Activated CD8-positive, alpha-beta T cell treated with anti-CD3 and anti-CD28 coated beads, Interleukin-2, amount 10 ng/mL, durations not matched to agents 7 days and 5 days (primary cell): ENCODE data around the gene KRT31. TPM values are rescaled to one million over a fixed set of nuclear protein-coding genes. Genes with fewer than 3 reads are reported as not detected.
"Not testable (repeated sequence)": the region's sequence is repeated elsewhere in the genome, so short reads cannot be mapped to it uniquely, and the experiment has no call there.

ENCODE experiments used
- ATAC-seq: fragments of 150-1000 bp; cut with Tn5 transposase; one replicate; pipeline ENCODE4 v1.10.0; 2021; ENCODE audit warnings: moderate library complexity
- CTCF ChIA-PET: fragments of 350-600 bp; sonication (Branson Sonifier 250); formaldehyde crosslinking; loops from one replicate; lab custom pipeline; 2021; ENCODE audit warnings: antibody characterized with exemption; lab: Charles Lee
- POLR2A ChIA-PET: fragments of 350-600 bp; sonication (Branson Sonifier 250); formaldehyde crosslinking; loops from one replicate; lab custom pipeline; 2021; ENCODE audit warnings: antibody characterized with exemption; lab: Charles Lee
- DNase-seq: peaks from one replicate; pipeline ENCODE4 v3.0.0-alpha.2; 2020
- H3K27ac Mint-ChIP-seq: one replicate; pipeline ENCODE4 v1.8.0; 2021; ENCODE audit warnings: mild to moderate bottlenecking, mixed read lengths
- H3K27me3 Mint-ChIP-seq: one replicate; pipeline ENCODE4 v1.8.0; 2021; ENCODE audit warnings: low read depth, mixed read lengths
- H3K36me3 Mint-ChIP-seq: one replicate; pipeline ENCODE4 v1.8.0; 2021; ENCODE audit warnings: low read depth, mixed read lengths
- H3K4me1 Mint-ChIP-seq: one replicate; pipeline ENCODE4 v1.8.0; 2021; ENCODE audit warnings: low read depth, mixed read lengths
- H3K4me3 Mint-ChIP-seq: one replicate; pipeline ENCODE4 v1.8.0; 2021; ENCODE audit warnings: mild to moderate bottlenecking, mixed read lengths
- H3K9me3 Mint-ChIP-seq: one replicate; pipeline ENCODE4 v1.8.0; 2022; ENCODE audit warnings: mixed read lengths; ENCODE audit not compliant: insufficient read depth
- total RNA-seq, 2 experiments: library from RNA; stranded (reverse); gene quantifications; one replicate each; pipeline ENCODE4 v1.2.3, GENCODE V29; 2021

The KRT31 gene
- total RNA-seq, 2 experiments from 2014 or later: not detected

DNA sequence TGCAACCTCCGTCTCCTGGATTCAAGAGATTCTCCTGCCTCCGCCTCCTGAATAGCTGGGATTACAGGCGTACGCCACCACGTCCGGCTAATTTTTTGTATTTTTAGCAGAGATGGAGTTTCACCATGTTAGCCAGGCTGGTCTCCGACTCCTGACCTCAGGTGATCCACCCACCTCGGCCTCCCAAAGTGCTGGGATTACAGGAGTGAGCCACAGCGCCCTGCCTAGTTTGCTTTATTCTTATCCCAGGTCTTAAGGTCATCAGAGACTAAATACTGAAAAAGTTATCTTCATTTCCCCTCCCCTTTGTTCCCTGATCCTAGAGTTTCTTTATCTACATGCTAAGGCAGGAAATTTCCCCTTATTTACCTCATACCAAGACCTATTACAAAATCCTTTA lies 33.0 kb upstream of the KRT31 start:
- H3K27ac Mint-ChIP-seq, H3K27me3 Mint-ChIP-seq, POLR2A ChIA-PET, H3K4me3 Mint-ChIP-seq, CTCF ChIA-PET, DNase-seq, H3K9me3 Mint-ChIP-seq, H3K4me1 Mint-ChIP-seq, ATAC-seq, H3K36me3 Mint-ChIP-seq: not testable (repeated sequence)

DNA sequence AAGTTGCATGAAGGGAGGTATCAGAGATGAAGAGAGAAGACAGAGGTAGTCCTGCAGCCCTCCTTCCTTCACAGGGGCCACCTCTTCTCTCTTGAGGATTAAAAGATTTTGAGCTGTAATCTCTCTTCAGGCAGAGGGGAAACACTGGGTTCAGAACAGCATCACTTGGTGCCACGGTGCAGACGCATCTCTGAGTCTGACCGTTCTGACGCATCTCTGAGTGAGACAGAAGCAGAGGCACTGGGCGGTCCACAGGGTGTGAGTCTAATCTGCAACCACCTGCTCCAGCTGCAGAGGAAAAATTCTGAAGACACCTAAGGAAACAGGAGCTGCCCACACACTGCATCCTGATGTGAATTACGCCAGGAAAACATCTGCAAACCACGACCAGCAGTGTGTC lies 32.3 kb upstream of the KRT31 start:
- Mint-ChIP-seq H3K4me1 (no peaks in the 10 kb centered on the region), H3K4me3 (no peak overlapping the region), H3K9me3 (no peaks in the 10 kb centered on the region), H3K27me3 (peaks cover 4% of the 10 kb centered on the region), H3K36me3 (no peaks in the 10 kb centered on the region), H3K27ac (no peak overlapping the region)
- ChIA-PET CTCF (no interaction called here), POLR2A (no interaction called here)
- ATAC-seq (no peak), DNase-seq (no peak)

DNA sequence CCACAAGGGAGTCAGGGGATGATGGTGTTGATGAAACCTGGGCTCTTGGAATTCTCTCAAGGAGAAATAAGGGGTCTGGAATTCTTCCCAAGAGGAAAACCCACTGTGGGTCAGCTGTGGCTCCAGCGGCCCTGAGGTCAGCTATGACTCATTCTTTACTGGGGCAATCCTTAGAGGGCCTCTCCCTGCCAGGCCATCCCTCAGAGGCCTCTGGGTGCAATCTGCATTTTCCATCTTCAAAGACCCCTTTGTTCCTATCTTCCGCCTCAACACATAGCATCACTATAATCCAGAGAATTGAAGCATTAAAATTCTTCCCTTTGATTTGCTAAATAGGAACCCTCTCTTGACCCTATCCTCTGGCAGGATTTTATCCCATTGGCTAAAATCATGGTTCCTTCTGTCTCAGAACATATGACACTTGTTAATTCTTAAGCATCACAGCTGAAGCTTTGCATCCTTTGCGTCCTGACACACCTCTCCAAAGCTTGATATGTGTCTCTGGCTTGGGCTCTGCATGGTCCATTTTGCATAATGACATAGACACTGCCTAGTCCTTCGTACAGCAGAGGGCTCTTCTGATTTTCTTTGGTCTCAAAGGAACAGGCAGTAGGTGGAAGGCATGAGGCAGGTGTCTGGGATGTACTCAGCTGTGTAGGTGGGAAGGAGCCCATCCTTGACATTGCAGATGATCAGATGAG lies 31.3 kb upstream of the KRT31 start:
- CTCF ChIA-PET: interaction anchor here (1.0 kb wide), 1 partner anchor 11 kb away, joined by 3 read pairs; no protein-coding TSS in a partner anchor
- Mint-ChIP-seq H3K27ac (no peak overlapping the region), H3K27me3 (peaks cover 4% of the 10 kb centered on the region), H3K9me3 (no peaks in the 10 kb centered on the region), H3K4me3 (no peak overlapping the region), H3K4me1 (no peaks in the 10 kb centered on the region), H3K36me3 (no peaks in the 10 kb centered on the region)
- ATAC-seq (no peak), DNase-seq (no peak)
- POLR2A ChIA-PET: no interaction called here

DNA sequence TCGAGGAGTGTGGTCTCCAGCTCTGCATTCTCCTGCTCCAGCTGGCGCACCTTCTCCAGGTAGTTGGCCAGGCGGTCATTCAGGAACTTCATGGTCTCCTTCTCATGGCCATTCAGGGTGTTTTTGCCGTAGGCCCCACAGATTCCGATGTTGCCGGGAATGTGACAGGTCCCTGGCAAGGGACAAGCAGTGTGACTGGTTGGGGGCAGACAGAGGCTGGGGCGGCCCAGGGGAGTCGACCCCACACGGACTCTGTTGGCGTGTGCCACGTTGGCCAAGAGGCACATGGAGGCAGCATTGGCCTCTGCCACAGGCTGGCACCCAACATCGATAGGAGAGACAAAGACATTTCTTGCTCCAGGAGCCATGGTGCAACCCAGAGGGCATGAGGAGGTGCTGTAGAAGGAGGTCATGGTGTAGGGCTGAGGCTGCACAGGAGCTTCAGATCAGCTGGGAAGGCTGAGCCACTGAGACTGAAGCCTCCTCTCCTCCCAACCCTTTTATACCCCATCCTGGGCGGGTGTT lies 26.8 kb upstream of the KRT31 start, which contains the start of gene KRT37:
TSS of gene KRT37 (minus strand) at position 475 of the 525 bp plus-strand sequence. CDS start at position 413, 62 bp downstream.
- Mint-ChIP-seq H3K4me1 (no peaks in the 10 kb centered on the region), H3K4me3 (no peak within 1 kb of the TSS), H3K36me3 (no peaks in the 10 kb centered on the region), H3K9me3 (no peaks in the 10 kb centered on the region), H3K27me3 (no peaks in the 10 kb centered on the region), H3K27ac (no peak within 1 kb of the TSS)
- CTCF ChIA-PET: no interaction called here
- ATAC-seq (no peak), DNase-seq (no peak)
- POLR2A ChIA-PET: no interaction called here

DNA sequence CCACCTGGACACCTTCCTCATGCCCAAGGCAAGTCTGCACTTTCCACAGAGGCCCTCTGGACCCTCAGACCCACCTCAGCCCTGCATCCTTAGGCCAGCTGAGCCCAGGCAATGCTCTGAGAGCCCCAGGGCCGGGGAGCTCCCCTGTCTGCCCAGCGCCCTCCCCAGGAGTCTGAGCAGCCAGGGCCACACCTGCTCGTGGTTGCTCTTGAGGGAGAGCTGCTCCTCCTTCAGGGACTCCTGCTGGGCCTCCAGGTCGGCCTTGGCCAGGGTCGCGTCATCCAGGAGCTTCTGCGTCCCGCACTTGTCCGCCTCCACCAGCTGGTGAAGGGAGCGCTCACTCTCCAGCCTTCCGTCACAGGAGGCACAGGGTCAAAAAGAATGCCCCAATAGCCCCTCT lies 25.2 kb upstream of the KRT31 start:
- H3K4me1 Mint-ChIP-seq, H3K9me3 Mint-ChIP-seq, H3K27ac Mint-ChIP-seq, ATAC-seq, H3K36me3 Mint-ChIP-seq, POLR2A ChIA-PET, CTCF ChIA-PET, H3K27me3 Mint-ChIP-seq, H3K4me3 Mint-ChIP-seq, DNase-seq: not testable (repeated sequence)

DNA sequence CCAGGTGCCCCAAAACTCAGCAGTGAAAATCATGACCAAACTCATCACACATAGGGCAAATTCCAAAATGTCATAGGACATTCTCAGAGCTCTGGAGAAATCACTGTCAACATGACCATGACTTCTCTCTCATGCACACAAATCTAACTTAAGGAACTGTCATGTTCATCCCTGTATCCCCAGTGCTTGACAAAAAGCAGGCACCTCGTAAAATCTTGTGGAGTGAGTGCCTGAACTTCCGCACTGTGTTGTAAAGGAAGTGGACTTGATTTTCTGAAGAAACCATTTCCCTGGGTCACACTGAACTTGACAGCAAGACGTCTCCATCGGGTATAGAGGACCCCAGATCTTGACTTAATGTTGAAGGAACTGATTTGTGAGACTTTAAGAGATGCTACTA lies 24.2 kb upstream of the KRT31 start:
- CTCF ChIA-PET: no interaction called here
- Mint-ChIP-seq H3K9me3 (no peaks in the 10 kb centered on the region), H3K4me1 (no peaks in the 10 kb centered on the region), H3K27me3 (no peaks in the 10 kb centered on the region), H3K36me3 (no peaks in the 10 kb centered on the region), H3K27ac (no peak overlapping the region), H3K4me3 (no peak overlapping the region)
- ATAC-seq: no peak
- POLR2A ChIA-PET: no interaction called here
- no peak for DNase-seq

DNA sequence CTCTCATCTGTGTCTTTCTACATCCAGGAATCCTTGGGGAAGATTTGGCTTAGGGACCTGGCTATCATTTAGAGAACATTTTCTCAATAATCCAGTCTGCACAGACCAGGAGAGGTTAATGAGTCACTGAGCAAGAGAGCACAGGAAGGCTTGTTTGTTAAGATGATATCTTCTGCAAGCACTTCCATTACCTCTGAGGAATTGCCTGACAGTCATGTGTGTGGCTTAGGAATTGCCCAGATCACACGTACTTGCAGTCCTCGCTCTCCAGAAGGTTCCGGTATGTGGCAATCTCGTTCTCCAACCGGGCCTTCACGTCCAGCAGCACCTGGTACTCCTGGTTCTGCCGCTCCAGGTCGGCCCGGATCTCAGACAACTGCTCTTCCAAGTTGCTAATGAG lies 23.7 kb upstream of the KRT31 start:
- Mint-ChIP-seq H3K27ac (no peak overlapping the region), H3K36me3 (no peaks in the 10 kb centered on the region), H3K27me3 (no peaks in the 10 kb centered on the region), H3K4me3 (no peak overlapping the region), H3K4me1 (no peaks in the 10 kb centered on the region), H3K9me3 (no peaks in the 10 kb centered on the region)
- DNase-seq (no peak), ATAC-seq (no peak)
- POLR2A ChIA-PET: no interaction called here
- CTCF ChIA-PET: no interaction called here

DNA sequence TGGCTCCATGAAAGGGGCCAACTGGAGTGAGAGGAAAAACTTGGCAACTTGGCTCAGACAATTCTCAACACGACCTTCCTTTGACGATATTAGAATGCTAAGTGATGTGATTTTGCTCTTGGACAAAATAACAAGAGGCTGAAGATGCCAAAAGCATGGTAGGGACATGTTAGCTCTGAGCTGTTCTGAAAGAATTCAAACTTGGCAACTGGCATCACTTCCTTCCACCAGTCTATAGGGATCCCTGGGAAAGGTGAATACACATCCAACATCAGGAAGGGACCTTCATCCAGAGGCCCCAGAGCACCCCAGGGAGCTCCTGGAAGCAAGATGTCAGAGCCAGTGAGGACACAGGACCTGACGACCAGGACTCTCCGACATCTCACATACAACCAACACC lies 22.7 kb upstream of the KRT31 start:
- Mint-ChIP-seq H3K27me3 (no peaks in the 10 kb centered on the region), H3K4me3 (no peak overlapping the region), H3K9me3 (no peaks in the 10 kb centered on the region), H3K4me1 (no peaks in the 10 kb centered on the region), H3K27ac (no peak overlapping the region), H3K36me3 (no peaks in the 10 kb centered on the region)
- ChIA-PET POLR2A (no interaction called here), CTCF (no interaction called here)
- ATAC-seq: no peak
- DNase-seq: no peak

DNA sequence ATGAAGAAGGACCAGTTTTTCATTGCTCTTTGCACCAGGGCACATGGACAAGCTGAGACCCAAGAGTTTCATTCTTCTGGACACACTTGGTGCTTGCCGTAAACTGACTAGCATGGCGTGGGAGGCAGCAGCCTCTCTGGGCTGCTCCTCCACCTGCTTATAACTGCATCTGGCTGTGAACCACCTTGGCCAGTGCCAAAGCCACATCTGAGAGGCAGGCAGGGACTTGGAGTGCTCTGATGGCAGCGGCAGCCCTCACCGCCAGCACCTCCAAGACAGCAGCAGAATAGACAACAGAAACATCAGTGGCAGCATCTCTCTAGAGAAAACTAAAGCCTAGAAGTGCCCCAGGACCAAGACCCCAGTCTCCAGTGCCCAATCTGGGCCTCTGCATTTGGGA lies 22.3 kb upstream of the KRT31 start:
- Mint-ChIP-seq H3K27me3 (no peaks in the 10 kb centered on the region), H3K36me3 (no peaks in the 10 kb centered on the region), H3K9me3 (no peaks in the 10 kb centered on the region), H3K27ac (no peak overlapping the region), H3K4me1 (no peaks in the 10 kb centered on the region), H3K4me3 (no peak overlapping the region)
- ATAC-seq (no peak), DNase-seq (no peak)
- ChIA-PET CTCF (no interaction called here), POLR2A (no interaction called here)

DNA sequence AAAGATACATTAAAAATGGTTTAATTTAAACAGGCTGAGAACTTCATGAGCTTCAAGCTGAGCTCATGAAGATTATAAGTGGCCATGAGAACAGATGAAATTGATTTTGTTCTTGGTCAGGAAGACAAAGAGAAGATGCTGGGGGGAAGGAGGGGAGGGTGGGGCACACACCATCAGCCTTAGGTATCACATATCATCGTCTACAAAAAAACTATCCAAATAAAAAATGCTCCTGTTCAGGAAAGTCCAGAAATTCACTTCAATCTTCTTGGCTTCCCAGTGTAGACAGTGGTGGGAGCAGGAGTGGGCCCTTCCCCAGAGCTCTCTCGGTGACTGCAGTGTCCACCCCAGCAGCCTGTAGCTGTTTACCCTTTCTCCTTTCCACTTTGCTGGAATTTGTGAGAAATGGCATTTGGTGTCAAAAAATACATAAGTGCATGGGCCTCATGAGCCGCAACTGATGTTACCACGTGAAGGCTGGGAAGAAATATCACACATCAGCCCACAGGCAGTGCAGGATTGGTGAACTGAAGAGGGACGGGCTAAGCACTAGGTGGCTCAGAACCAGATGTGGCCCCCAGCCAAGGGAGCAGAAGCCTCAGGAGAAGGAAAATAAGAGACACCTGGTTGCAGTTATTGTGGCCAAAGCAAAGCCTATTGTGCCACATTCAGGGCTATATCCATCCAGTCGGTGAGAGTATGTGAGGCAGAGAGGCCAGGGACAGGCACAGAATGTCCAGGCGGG lies 20.9 kb upstream of the KRT31 start:
- no peaks in the 10 kb centered on the region for H3K36me3 Mint-ChIP-seq
- POLR2A ChIA-PET: no interaction called here

DNA sequence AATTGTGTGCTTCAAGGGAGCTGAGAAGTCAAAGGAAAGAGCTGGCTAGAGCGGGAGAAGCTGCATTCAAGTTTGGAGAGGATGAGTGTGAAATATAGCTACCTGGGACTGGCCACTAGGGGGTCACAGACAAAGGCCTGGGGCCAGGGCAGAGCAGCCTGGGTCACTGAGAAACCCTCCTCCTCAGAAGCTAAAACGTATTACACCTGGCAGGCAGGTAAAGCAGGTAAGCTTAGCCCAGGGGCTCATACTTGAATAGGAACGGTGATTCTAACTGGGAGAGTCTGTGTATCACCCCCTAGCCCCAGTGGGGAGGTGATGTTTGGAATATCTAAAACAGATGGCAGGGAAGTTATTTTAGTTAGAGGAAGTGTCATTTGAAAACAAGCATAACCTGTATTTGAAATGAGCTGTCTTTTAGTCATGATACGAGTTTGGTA lies 20.2 kb upstream of the KRT31 start:
- no peak overlapping the region for H3K27ac Mint-ChIP-seq
- ChIA-PET POLR2A (no interaction called here), CTCF (interaction anchor here (0.7 to 2.0 kb wide), 7 partner anchors 10 to 131 kb away, joined by 3 to 7 read pairs (median 3); no protein-coding TSS in a partner anchor)
- no peaks in the 10 kb centered on the region for H3K9me3 Mint-ChIP-seq
- ATAC-seq (no peak), DNase-seq (no peak)
- H3K4me3 Mint-ChIP-seq: no peak overlapping the region
- no peaks in the 10 kb centered on the region for H3K27me3 Mint-ChIP-seq
- H3K4me1 Mint-ChIP-seq: no peaks in the 10 kb centered on the region
- no peaks in the 10 kb centered on the region for H3K36me3 Mint-ChIP-seq

More for the DNA sequence above, 20.9 kb upstream of the KRT31 start:
- CTCF ChIA-PET: interaction anchor here (0.7 to 2.0 kb wide), 7 partner anchors 11 to 131 kb away, joined by 3 to 7 read pairs (median 3); no protein-coding TSS in a partner anchor
- Mint-ChIP-seq H3K27me3 (no peaks in the 10 kb centered on the region), H3K9me3 (no peaks in the 10 kb centered on the region), H3K4me1 (no peaks in the 10 kb centered on the region), H3K4me3 (no peak overlapping the region), H3K27ac (no peak overlapping the region)
- ATAC-seq (no peak), DNase-seq (no peak)

DNA sequence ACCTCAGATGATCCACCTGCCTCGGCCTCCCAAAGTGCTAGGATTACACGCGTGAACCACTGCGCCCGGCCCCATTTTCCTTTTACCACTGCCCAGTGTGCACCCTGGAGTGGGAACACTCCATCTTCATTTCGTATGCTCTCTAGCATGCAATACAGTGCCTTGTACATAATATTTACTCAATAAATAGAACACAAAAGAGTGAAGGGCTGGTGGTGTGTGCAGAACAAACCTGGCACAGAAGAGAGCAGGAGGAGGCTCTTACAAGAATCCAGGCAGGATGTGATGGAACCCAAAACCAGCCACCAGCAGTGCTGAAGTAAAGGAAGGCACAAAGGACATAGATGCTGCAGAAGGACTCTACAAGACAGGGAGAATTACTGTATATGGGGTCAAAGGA lies 19.7 kb upstream of the KRT31 start:
- H3K4me1 Mint-ChIP-seq: no peaks in the 10 kb centered on the region
- no peaks in the 10 kb centered on the region for H3K36me3 Mint-ChIP-seq
- CTCF ChIA-PET: interaction anchor here (0.7 to 2.0 kb wide), 7 partner anchors 10 to 132 kb away, joined by 3 to 7 read pairs (median 4); no protein-coding TSS in a partner anchor
- H3K27ac Mint-ChIP-seq: no peak overlapping the region
- no peak overlapping the region for H3K4me3 Mint-ChIP-seq
- DNase-seq (no peak), ATAC-seq (no peak)
- POLR2A ChIA-PET: no interaction called here
- no peaks in the 10 kb centered on the region for H3K9me3 Mint-ChIP-seq
- H3K27me3 Mint-ChIP-seq: no peaks in the 10 kb centered on the region
